GM23338 (cell line): ENCODE data around the gene CRISPLD2. TPM values are rescaled to one million over a fixed set of nuclear protein-coding genes. Genes with fewer than 3 reads are reported as not detected.

ENCODE experiments used
- ATAC-seq: fragments of 200-7000 bp; cut with Tn5 transposase; 3 replicates; pipeline ENCODE4 v1.9.1; 2020
- DNase-seq: peaks from one replicate; pipeline ENCODE4 v3.0.0-alpha.2; 2015; ENCODE audit warnings: low spot score
- H2AFZ ChIP-seq: fragments of 200-600 bp; sonication (generic); 2 replicates; pipeline ENCODE4 v1.8.0; 2016; ENCODE audit warnings: antibody characterized with exemption, mild to moderate bottlenecking, moderate library complexity
- H3F3A ChIP-seq: fragments of 200-600 bp; sonication (generic); replicated peaks from 2 replicates; pipeline ENCODE4 v1.8.0; 2017; ENCODE audit warnings: antibody characterized with exemption, mixed run types, low read depth
- H3K27ac ChIP-seq: fragments of 200-600 bp; sonication (generic); 2 replicates; pipeline ENCODE4 v1.6.1; 2016; ENCODE audit warnings: low read depth
- H3K27me3 ChIP-seq: fragments of 200-600 bp; sonication (generic); 2 replicates; pipeline ENCODE4 v1.8.0; 2016; ENCODE audit warnings: mild to moderate bottlenecking, mixed run types, moderate library complexity; ENCODE audit not compliant: insufficient read depth
- H3K36me3 ChIP-seq: fragments of 200-600 bp; sonication (generic); 2 replicates; pipeline ENCODE4 v1.8.0; 2016; ENCODE audit warnings: mild to moderate bottlenecking; ENCODE audit not compliant: insufficient read depth
- H3K4me1 ChIP-seq: fragments of 200-600 bp; sonication (generic); 2 replicates; pipeline ENCODE4 v1.8.0; 2016; ENCODE audit warnings: mild to moderate bottlenecking, moderate library complexity; ENCODE audit not compliant: insufficient read depth
- H3K4me2 ChIP-seq: fragments of 200-600 bp; sonication (generic); 2 replicates; pipeline ENCODE4 v1.7.1; 2017; ENCODE audit warnings: mixed run types
- H3K4me3 ChIP-seq: fragments of 200-600 bp; sonication (generic); 2 replicates; pipeline ENCODE4 v1.6.1; 2016; ENCODE audit warnings: mixed run types
- H3K79me2 ChIP-seq: fragments of 200-600 bp; sonication (generic); replicated peaks from 2 replicates; pipeline ENCODE4 v1.8.0; 2017; ENCODE audit warnings: mild to moderate bottlenecking; ENCODE audit not compliant: insufficient read depth
- H3K9me2 ChIP-seq: fragments of 200-600 bp; sonication (generic); 2 replicates; pipeline ENCODE4 v1.8.0; 2017; ENCODE audit not compliant: insufficient read depth
- H4K20me1 ChIP-seq: fragments of 200-600 bp; sonication (generic); replicated peaks from 2 replicates; pipeline ENCODE4 v1.8.0; 2017; ENCODE audit warnings: mild to moderate bottlenecking; ENCODE audit not compliant: insufficient read depth
- H3K27ac Mint-ChIP-seq: 2 replicates; pipeline ENCODE4 v1.8.0; 2020; ENCODE audit warnings: inconsistent platforms, mild to moderate bottlenecking, moderate library complexity, mixed read lengths
- H3K27me3 Mint-ChIP-seq: 3 replicates; pipeline ENCODE4 v1.8.0; 2022; ENCODE audit warnings: low read depth, mild to moderate bottlenecking, moderate library complexity, mixed read lengths, inconsistent platforms; ENCODE audit not compliant: insufficient read depth, poor library complexity
- H3K36me3 Mint-ChIP-seq: 3 replicates; pipeline ENCODE4 v1.8.0; 2021; ENCODE audit warnings: low read depth, mild to moderate bottlenecking, inconsistent platforms, moderate library complexity, mixed read lengths
- H3K4me1 Mint-ChIP-seq: 3 replicates; pipeline ENCODE4 v1.8.0; 2020; ENCODE audit warnings: mild to moderate bottlenecking, inconsistent platforms, mixed read lengths
- H3K4me3 Mint-ChIP-seq: 3 replicates; pipeline ENCODE4 v1.8.0; 2021; ENCODE audit warnings: moderate library complexity, mild to moderate bottlenecking, inconsistent platforms, mixed read lengths
- H3K9me3 Mint-ChIP-seq: 3 replicates; pipeline ENCODE4 v1.8.0; 2020; ENCODE audit warnings: moderate library complexity, mild to moderate bottlenecking, inconsistent platforms, mixed read lengths
- CREB1 ChIP-seq: fragments of 250-450 bp; sonication (Bioruptor Pico); IDR thresholded peaks from 2 replicates; pipeline ENCODE4 v1.5.0; 2020; ENCODE audit warnings: low read depth, mild to moderate bottlenecking, moderate library complexity
- EZH2 ChIP-seq: fragments of 200-600 bp; sonication (generic); IDR thresholded peaks from one replicate; pipeline ENCODE4 v1.8.0; 2017; ENCODE audit warnings: antibody characterized with exemption, mild to moderate bottlenecking, low read depth; ENCODE audit not compliant: unreplicated experiment
- EZH2phosphoT487 ChIP-seq: fragments of 200-600 bp; sonication (generic); IDR thresholded peaks from one replicate; pipeline ENCODE4 v1.8.1; 2018; ENCODE audit warnings: antibody characterized with exemption; ENCODE audit not compliant: unreplicated experiment
- JUNB ChIP-seq: IDR thresholded peaks from one replicate; pipeline ENCODE4 v1.6.1; 2016; ENCODE audit warnings: antibody characterized with exemption; ENCODE audit not compliant: unreplicated experiment
- NANOG ChIP-seq: IDR thresholded peaks from 2 replicates; pipeline ENCODE4 v1.6.1; 2016; ENCODE audit warnings: antibody characterized with exemption, borderline replicate concordance
- POLR2AphosphoS5 ChIP-seq: IDR thresholded peaks from 2 replicates; pipeline ENCODE4 v1.6.1; 2016; ENCODE audit warnings: antibody characterized with exemption, low read depth
- STAT1 ChIP-seq: IDR thresholded peaks from one replicate; pipeline ENCODE4 v1.6.1; 2016; ENCODE audit warnings: antibody characterized with exemption; ENCODE audit not compliant: unreplicated experiment
- ZNF114 ChIP-seq: fragments of 250-450 bp; sonication (Bioruptor Pico); IDR thresholded peaks from 2 replicates; pipeline ENCODE4 v1.5.0; 2020; ENCODE audit warnings: mild to moderate bottlenecking, moderate library complexity
- polyA plus RNA-seq: library from polyadenylated mRNA; unstranded; fragments of >200 nt; fragmentation: Nextera tagmentation; extraction: Ambion mirVana; gene quantifications from 2 replicates; pipeline ENCODE4 v1.2.1, GENCODE V29; 2016
- total RNA-seq: library from RNA; depleted of rRNA; stranded (reverse); fragments of >200 nt; shearing (Covaris generic); gene quantifications from 2 replicates; pipeline ENCODE4 v1.2.3, GENCODE V29; 2014
- TF ChIP-seq, protein P1 (sequence below): IDR thresholded peaks from one replicate; pipeline ENCODE4 v1.6.1; 2018; ENCODE audit warnings: antibody characterized with exemption; ENCODE audit not compliant: unreplicated experiment
- TF ChIP-seq, protein P2 (sequence below), 2 experiments: fragments of 200-600 bp in 1 of 2; sonication (generic) in 1 of 2; conservative IDR thresholded peaks; 2 replicates each; pipeline versions ENCODE4 v1.5.1 to v1.6.1; 2016 to 2017; ENCODE audit warnings: antibody characterized with exemption in 2 of 2, low read depth in 2 of 2, mild to moderate bottlenecking in 2 of 2, moderate library complexity in 1 of 2
- TF ChIP-seq, protein P3 (sequence below): IDR thresholded peaks from 2 replicates; pipeline ENCODE4 v1.6.1; 2016; ENCODE audit warnings: antibody characterized with exemption
- TF ChIP-seq, protein P4 (sequence below): fragments of 250-450 bp; sonication (Bioruptor Pico); IDR thresholded peaks from 2 replicates; pipeline ENCODE4 v1.5.0; 2020; ENCODE audit warnings: mild to moderate bottlenecking, moderate library complexity

CRISPLD2 gene
- total and polyA plus RNA-seq, 2 experiments from 2014 or later = 2.6 to 8.3 TPM

DNA sequence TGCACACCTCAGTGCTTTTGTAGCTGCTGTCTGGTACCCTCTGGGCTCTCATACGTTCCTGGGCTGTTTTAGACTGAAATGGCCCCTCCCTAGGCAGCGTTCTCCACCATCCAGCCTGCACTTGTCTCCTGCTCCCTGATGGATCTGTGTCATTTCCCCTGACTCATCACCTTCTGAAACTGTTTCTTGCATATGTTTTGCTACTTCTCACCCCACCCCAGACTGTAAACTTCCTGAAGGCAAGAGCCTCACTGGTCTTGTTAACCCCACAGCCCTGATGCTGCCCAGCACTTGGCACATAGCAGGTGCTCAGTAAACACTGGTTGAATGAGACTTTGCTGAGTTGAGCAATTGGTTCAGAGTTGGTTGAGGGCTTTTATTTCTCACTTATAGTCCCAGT lies 78.7 kb downstream of the CRISPLD2 start (continued):
- TF ChIP-seq, protein P1, sequence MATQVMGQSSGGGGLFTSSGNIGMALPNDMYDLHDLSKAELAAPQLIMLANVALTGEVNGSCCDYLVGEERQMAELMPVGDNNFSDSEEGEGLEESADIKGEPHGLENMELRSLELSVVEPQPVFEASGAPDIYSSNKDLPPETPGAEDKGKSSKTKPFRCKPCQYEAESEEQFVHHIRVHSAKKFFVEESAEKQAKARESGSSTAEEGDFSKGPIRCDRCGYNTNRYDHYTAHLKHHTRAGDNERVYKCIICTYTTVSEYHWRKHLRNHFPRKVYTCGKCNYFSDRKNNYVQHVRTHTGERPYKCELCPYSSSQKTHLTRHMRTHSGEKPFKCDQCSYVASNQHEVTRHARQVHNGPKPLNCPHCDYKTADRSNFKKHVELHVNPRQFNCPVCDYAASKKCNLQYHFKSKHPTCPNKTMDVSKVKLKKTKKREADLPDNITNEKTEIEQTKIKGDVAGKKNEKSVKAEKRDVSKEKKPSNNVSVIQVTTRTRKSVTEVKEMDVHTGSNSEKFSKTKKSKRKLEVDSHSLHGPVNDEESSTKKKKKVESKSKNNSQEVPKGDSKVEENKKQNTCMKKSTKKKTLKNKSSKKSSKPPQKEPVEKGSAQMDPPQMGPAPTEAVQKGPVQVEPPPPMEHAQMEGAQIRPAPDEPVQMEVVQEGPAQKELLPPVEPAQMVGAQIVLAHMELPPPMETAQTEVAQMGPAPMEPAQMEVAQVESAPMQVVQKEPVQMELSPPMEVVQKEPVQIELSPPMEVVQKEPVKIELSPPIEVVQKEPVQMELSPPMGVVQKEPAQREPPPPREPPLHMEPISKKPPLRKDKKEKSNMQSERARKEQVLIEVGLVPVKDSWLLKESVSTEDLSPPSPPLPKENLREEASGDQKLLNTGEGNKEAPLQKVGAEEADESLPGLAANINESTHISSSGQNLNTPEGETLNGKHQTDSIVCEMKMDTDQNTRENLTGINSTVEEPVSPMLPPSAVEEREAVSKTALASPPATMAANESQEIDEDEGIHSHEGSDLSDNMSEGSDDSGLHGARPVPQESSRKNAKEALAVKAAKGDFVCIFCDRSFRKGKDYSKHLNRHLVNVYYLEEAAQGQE = no peak
- no peak for TF ChIP-seq STAT1
- TF ChIP-seq JUNB = no peak
- no peak for TF ChIP-seq POLR2AphosphoS5
- TF ChIP-seq, protein P2, sequence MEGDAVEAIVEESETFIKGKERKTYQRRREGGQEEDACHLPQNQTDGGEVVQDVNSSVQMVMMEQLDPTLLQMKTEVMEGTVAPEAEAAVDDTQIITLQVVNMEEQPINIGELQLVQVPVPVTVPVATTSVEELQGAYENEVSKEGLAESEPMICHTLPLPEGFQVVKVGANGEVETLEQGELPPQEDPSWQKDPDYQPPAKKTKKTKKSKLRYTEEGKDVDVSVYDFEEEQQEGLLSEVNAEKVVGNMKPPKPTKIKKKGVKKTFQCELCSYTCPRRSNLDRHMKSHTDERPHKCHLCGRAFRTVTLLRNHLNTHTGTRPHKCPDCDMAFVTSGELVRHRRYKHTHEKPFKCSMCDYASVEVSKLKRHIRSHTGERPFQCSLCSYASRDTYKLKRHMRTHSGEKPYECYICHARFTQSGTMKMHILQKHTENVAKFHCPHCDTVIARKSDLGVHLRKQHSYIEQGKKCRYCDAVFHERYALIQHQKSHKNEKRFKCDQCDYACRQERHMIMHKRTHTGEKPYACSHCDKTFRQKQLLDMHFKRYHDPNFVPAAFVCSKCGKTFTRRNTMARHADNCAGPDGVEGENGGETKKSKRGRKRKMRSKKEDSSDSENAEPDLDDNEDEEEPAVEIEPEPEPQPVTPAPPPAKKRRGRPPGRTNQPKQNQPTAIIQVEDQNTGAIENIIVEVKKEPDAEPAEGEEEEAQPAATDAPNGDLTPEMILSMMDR (conservative IDR thresholded peaks at IDR 0.05; ENCODE audit: low read depth in 2 of 2) = no peak
- TF ChIP-seq CREB1 (CRISPR knock-in tag) = no peak
- no peak for TF ChIP-seq NANOG
- no peak for TF ChIP-seq ZNF114 (CRISPR knock-in tag)

DNA sequence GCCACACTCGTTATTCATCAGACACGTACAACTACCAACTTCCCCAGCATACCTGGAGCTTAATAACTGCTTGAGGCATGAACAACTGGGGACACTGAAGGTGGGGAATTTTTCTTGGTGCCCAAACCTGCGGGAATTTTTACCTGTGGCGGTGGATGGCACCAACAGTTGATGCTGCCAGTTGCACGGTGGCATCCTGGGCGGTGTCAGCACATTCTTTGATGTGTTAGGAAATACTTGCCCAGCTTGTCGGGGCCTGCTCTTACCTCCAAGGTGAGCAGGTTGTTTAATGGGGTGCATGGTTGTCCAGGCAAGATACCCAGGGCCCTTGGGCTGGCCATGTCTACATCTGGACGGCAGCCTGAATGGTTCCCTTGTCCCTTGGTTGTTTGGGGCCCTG lies 79.6 kb downstream of the CRISPLD2 start:
- H3K4me1 ChIP-seq = no peaks in the 10 kb centered on the region
- H3K36me3 ChIP-seq = no peaks in the 10 kb centered on the region
- H3K4me3 ChIP-seq = no peak overlapping the region
- ATAC-seq (no peak), DNase-seq (no peak)
- H3K79me2 ChIP-seq = no peaks in the 10 kb centered on the region
- Mint-ChIP-seq H3K9me3 (no peaks in the 10 kb centered on the region), H3K4me3 (no peak overlapping the region), H3K4me1 (no peaks in the 10 kb centered on the region), H3K27me3 (peaks cover 2% of the 10 kb centered on the region), H3K27ac (no peak overlapping the region), H3K36me3 (no peaks in the 10 kb centered on the region)
- no peak overlapping the region for H3K4me2 ChIP-seq
- no peaks in the 10 kb centered on the region for H3F3A ChIP-seq
- no peaks in the 10 kb centered on the region for H4K20me1 ChIP-seq
- no peak overlapping the region for H2AFZ ChIP-seq
- no peak overlapping the region for H3K27ac ChIP-seq
- H3K27me3 ChIP-seq = no peaks in the 10 kb centered on the region
- no peaks in the 10 kb centered on the region for H3K9me2 ChIP-seq
- TF ChIP-seq, protein P3, sequence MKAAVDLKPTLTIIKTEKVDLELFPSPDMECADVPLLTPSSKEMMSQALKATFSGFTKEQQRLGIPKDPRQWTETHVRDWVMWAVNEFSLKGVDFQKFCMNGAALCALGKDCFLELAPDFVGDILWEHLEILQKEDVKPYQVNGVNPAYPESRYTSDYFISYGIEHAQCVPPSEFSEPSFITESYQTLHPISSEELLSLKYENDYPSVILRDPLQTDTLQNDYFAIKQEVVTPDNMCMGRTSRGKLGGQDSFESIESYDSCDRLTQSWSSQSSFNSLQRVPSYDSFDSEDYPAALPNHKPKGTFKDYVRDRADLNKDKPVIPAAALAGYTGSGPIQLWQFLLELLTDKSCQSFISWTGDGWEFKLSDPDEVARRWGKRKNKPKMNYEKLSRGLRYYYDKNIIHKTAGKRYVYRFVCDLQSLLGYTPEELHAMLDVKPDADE = no peak
- no peak for TF ChIP-seq STAT1
- TF ChIP-seq CREB1 (CRISPR knock-in tag) = no peak
- no peak for TF ChIP-seq EZH2
- no peak for TF ChIP-seq EZH2phosphoT487
- no peak for TF ChIP-seq ZNF114 (CRISPR knock-in tag)
- TF ChIP-seq, protein P4, sequence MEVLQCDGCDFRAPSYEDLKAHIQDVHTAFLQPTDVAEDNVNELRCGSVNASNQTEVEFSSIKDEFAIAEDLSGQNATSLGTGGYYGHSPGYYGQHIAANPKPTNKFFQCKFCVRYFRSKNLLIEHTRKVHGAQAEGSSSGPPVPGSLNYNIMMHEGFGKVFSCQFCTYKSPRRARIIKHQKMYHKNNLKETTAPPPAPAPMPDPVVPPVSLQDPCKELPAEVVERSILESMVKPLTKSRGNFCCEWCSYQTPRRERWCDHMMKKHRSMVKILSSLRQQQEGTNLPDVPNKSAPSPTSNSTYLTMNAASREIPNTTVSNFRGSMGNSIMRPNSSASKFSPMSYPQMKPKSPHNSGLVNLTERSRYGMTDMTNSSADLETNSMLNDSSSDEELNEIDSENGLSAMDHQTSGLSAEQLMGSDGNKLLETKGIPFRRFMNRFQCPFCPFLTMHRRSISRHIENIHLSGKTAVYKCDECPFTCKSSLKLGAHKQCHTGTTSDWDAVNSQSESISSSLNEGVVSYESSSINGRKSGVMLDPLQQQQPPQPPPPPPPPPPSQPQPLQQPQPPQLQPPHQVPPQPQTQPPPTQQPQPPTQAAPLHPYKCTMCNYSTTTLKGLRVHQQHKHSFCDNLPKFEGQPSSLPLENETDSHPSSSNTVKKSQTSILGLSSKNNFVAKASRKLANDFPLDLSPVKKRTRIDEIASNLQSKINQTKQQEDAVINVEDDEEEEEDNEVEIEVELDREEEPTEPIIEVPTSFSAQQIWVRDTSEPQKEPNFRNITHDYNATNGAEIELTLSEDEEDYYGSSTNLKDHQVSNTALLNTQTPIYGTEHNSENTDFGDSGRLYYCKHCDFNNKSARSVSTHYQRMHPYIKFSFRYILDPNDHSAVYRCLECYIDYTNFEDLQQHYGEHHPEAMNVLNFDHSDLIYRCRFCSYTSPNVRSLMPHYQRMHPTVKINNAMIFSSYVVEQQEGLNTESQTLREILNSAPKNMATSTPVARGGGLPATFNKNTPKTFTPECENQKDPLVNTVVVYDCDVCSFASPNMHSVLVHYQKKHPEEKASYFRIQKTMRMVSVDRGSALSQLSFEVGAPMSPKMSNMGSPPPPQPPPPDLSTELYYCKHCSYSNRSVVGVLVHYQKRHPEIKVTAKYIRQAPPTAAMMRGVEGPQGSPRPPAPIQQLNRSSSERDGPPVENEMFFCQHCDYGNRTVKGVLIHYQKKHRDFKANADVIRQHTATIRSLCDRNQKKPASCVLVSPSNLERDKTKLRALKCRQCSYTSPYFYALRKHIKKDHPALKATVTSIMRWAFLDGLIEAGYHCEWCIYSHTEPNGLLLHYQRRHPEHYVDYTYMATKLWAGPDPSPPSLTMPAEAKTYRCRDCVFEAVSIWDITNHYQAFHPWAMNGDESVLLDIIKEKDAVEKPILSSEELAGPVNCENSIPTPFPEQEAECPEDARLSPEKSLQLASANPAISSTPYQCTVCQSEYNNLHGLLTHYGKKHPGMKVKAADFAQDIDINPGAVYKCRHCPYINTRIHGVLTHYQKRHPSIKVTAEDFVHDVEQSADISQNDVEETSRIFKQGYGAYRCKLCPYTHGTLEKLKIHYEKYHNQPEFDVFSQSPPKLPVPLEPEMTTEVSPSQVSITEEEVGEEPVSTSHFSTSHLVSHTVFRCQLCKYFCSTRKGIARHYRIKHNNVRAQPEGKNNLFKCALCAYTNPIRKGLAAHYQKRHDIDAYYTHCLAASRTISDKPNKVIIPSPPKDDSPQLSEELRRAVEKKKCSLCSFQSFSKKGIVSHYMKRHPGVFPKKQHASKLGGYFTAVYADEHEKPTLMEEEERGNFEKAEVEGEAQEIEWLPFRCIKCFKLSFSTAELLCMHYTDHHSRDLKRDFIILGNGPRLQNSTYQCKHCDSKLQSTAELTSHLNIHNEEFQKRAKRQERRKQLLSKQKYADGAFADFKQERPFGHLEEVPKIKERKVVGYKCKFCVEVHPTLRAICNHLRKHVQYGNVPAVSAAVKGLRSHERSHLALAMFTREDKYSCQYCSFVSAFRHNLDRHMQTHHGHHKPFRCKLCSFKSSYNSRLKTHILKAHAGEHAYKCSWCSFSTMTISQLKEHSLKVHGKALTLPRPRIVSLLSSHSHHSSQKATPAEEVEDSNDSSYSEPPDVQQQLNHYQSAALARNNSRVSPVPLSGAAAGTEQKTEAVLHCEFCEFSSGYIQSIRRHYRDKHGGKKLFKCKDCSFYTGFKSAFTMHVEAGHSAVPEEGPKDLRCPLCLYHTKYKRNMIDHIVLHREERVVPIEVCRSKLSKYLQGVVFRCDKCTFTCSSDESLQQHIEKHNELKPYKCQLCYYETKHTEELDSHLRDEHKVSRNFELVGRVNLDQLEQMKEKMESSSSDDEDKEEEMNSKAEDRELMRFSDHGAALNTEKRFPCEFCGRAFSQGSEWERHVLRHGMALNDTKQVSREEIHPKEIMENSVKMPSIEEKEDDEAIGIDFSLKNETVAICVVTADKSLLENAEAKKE (CRISPR knock-in tag) = no peak
